KBM-7 (cell line): ENCODE results near the gene MGST2.
A peak's percentile ranks its signal among the peaks of the same experiment; 100 is the strongest.

Source experiments
- DNase-seq: peaks from one replicate; pipeline ENCODE4 v3.0.0-alpha.2; 2015
- in situ Hi-C: fragments of 300-500 bp; cut with MboI; formaldehyde crosslinking; loops from 2 replicates; pipeline ENCODE4 v1.14.3; 2020; ENCODE audit warnings: low sequenced_read_pairs, low pct_unique_long_range_greater_than_20kb, mixed read lengths

The MGST2 gene

GRCh38 chr4:139732991-139733570, 67.5 kb downstream of the MGST2 start:
- in situ Hi-C loops = no loop called here
- DNase-seq = no peak

DNA sequence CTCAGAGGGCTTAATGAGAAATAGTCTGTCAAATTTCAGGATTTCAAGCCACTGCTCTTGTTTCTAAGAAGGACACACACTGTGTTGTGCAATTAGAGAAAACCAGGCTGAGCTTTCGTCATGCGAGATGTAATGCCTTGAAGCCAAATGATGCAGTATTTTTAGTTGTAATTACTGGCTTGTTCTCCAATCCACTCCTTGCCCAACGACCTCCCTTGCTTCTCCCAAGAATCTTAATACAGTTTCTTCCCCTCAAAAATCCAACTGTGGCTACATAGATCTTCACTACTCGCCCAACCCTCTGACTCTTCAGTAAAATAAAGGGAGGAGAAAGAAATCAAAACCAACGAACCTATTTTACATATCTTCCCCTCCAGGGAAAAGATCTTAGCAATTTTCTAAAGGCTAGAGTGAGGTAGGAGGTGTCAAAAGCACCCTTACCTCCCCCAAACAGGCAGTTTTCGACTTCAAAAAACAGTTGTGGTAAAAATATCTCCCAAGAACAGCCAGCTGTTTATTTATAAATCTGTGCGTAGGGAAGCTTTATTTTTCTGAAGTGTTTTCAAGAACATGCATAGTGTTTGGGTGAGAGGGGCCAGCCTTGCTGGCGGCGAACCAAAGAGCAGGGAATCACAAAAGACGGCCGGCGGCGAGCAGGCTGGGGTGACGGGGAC, 68.7 kb downstream of the MGST2 start:
- DNase-seq = no peak
- in situ Hi-C loops = no loop called here

GRCh38 chr4:139734875-139735380, 69.3 kb downstream of the MGST2 start:
- in situ Hi-C loops = no loop called here
- no peak for DNase-seq

GRCh38 chr4:139735381-139736273, 70.0 kb downstream of the MGST2 start:
- DNase-seq = no peak
- in situ Hi-C loops = no loop called here

GRCh38 chr4:139736274-139736660, 70.6 kb downstream of the MGST2 start:
- in situ Hi-C loops = no loop called here

DNA sequence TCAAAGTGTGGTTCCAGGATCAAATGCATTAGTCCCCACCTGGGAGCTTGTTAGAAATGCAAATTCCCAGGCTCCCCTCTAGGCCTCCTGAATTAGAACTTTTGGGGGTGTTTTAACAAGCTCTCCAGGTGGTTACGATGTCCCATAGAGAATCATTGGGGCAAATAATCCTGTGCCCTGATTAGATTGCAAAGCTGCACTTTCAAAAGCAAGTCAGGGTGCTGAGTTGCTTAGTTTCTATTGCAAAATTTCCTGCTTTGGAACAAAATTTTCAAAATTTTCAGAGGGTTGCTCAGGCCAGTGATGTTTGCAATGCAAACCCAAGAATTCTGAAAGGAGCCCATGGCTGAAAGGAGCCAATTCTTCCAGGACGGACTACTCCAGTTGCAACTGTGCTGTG, 71.0 kb downstream of the MGST2 start:
- no peak for DNase-seq
- in situ Hi-C loops = no loop called here

More at GRCh38 chr4:139736274-139736660, 70.6 kb downstream of the MGST2 start:
- DNase-seq = no peak

GRCh38 chr4:139738846-139739613, 73.4 kb downstream of the MGST2 start:
- DNase-seq = no peak
- in situ Hi-C loops = no loop called here

GRCh38 chr4:139740121-139740520, 74.5 kb downstream of the MGST2 start:
- in situ Hi-C loops = no loop called here

GRCh38 chr4:139740531-139741041, 75.0 kb downstream of the MGST2 start:
- DNase-seq = peak; percentile 77

More at GRCh38 chr4:139740121-139740520, 74.5 kb downstream of the MGST2 start:
- DNase-seq = no peak

GRCh38 chr4:139743027-139743426, 77.4 kb downstream of the MGST2 start:
- no peak for DNase-seq
- in situ Hi-C loops = no loop called here

More at GRCh38 chr4:139740531-139741041, 75.0 kb downstream of the MGST2 start:
- in situ Hi-C loops = no loop called here

DNA sequence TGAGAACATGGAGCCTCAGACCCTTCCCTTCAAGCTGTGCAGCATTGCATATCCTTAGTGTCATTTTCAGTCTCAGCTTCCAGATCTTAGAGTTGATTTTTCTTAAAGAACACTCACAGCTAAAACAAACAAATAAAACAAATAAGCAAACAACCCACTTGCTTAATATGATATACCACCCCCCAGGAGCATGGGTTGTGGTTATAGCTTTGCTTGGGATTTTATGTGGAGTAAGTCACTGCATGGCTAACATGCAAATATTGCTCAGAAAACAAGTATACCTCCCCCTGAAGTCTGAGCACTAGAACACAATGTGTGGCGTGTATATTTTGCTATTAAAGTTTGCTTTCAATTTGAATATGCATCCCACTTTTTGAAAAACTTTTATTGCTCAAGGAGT, 78.6 kb downstream of the MGST2 start:
- in situ Hi-C loops = no loop called here
- no peak for DNase-seq

DNA sequence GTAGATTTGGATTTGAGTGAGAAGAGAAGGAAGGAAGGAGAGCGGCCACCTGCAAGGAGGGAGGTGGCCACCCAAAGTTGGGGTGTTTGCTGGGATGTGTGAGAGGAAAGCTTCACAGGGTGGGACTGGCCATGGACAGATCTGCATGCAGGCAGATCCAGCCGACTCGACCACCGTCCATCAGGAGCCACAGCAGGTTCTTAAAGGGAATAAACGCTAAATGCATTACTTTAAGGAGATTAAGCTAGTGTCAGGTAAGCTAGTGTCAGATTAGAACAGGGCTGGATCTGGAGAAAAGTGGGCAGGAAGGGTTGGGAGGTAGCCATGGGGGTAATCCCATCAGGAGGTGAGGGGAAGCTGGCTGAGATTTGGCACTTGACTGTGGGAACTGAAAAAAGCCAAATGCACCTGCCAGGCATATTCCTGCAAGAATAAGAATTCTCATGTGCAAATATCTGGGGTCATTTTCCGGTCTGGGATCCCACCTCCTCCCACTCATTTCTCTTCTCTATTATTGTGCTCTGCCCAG, 79.6 kb downstream of the MGST2 start:
- in situ Hi-C loops = no loop called here
- no peak for DNase-seq

DNA sequence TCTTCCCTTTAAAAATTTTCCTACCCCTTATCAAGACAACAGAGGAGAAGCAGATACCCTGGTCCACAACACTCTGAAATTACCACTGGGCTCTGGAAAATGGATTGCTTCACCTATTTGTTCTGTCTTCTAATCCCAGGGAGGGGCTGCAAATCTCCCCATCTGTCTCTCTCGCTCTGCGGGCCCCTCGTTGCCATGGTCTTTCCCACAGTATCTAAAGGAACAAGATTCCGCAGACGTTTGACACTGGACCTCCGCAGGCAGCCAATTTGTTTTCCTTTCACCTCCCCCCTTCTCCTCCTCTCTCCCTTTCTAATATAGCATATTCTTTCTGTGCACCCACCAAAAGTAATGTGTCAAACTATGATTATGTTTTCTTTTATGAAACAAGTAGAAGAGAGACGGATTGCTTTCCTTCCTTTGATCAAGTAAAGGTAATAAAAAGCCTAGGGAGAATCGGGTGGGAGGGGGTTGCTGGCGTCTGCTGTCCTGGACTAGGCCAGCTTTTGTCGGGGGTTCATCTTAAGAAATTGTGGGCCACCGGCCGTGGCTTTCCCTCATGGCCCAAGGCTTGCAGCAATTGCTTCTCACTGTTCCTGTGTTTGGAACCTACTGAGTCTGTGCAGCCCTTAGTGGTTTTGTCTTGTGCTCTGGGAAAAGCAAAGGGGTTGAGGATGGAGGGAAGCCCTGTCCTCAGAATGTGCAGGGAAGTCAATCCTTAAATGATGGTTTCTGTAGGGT, 81.0 kb downstream of the MGST2 start:
- DNase-seq = no peak
- in situ Hi-C loops = no loop called here

DNA sequence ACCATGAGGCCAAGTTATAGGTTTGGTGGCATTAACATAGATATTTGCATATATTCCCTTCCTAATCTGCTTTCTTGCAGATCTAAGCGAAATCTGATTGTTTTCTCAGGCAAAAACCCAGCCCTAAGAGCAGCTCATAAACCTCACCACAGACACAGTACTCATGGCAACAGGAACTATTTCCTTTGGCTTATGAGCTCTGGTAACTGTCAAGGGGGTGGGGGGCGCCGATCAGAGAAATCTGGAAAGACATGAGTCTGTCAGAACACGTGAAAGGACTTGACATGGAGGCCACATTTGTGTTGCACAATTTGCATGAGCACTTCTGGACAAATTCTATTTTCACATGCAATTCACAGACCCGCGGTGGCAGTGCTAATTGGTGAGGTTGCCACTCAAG, 83.7 kb downstream of the MGST2 start:
- in situ Hi-C loops = no loop called here
- peak; percentile 51 for DNase-seq

DNA sequence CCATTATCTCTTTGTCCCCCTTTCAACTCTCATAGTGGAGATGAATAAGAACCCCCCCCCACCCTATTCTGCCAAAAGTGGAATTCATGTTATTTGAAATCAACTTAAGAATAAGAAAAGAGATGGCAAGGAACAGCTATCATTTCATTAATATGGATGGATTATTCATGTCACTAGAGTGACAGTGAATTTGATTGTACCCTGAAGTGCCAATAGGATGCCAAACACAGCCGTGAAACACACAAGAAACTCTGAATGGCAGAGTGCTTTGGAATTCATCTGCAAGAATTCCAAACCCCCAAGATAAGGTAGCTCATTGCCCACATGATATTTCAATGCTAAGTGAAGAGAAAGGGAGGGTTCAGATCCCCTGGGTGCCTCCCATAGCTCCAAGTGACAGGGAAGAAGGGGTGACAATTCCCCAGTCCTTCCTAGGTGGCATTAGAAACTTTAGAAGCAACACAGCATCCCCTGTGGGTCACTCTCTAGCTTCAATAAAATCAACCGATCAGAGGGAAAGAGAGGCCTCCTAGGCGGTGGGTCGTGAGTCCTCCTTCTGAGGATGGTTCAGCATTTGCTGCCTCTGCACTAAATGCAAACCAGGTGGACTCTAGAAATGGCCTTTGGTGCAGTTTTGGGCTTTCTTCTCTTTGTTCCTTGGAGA, 84.3 kb downstream of the MGST2 start:
- no peak for DNase-seq
- in situ Hi-C loops = no loop called here

- no peak for DNase-seq
- in situ Hi-C loops = no loop called here
Observed at GRCh38 chr4:139753686-139754085, 88.1 kb downstream of the MGST2 start.
